ENCODE results near the gene RC3H1.
"Not testable (repeated sequence)": the region's sequence is repeated elsewhere in the genome, so short reads cannot be mapped to it uniquely, and the experiment has no call there.

Gene RC3H1

DNA sequence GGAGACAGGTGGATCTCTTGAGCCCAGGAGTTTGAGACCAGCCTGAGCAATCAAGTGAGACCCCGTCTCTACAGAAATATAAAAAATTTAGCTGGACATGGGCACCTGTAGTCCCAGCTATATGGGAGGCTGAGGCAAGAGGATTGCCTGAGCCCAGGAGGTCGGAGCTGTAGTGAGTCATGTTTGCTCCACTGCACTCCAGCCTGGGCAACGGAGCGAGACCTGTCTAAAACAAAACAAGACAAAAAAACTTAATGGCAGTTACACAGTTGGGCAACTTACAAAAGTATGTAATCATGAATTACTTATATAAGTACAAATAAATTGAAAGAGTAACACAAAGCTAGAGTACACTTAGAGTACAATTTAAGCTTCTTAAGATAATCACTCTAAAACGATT lies 25.2 kb downstream of the RC3H1 start:
- Histone ChIP-seq H3K4ac (ENCODE audit: low read depth, low read length) (peak overlapping the region; percentile 33), H2BK5ac (ENCODE audit: low read depth, low read length, poor library complexity) (no peak overlapping the region), H4K12ac (ENCODE audit: low read depth, low read length) (no peak overlapping the region), H3K23ac (ENCODE audit: low read length) (no peak overlapping the region), H3K14ac (ENCODE audit: low read length) (no peak overlapping the region), H2AFZ (ENCODE audit: insufficient read depth, low read length, poor library complexity) (no peak overlapping the region), H3K4me2 (ENCODE audit: low read length) (no peak overlapping the region), H2AK5ac (ENCODE audit: low read length) (no peak overlapping the region), H2BK120ac (ENCODE audit: insufficient read depth, low read length, poor library complexity) (no peak overlapping the region), H3K4me1 (ENCODE audit: control insufficient read depth in 1 of 2, insufficient read depth in 2 of 2, low read length in 2 of 2) (no peaks in the 10 kb centered on the region), H3K4me3 (ENCODE audit: low read depth, low read length) (no peak overlapping the region), H3K79me1 (ENCODE audit: low read length) (no peaks in the 10 kb centered on the region), H3K9me3 (ENCODE audit: insufficient read depth, low read depth, low read length) (no peaks in the 10 kb centered on the region), H4K8ac (ENCODE audit: low read depth, low read length) (no peak overlapping the region), H3K36me3 (ENCODE audit: control insufficient read depth in 1 of 2, insufficient read depth in 2 of 2, low read length in 2 of 2) (peaks cover 6 to 10% of the 10 kb centered on the region in 2 experiments), H3K9ac (ENCODE audit: low read length) (no peak overlapping the region), H3K27ac (ENCODE audit: low read depth, low read length) (no peak overlapping the region), H3K79me2 (ENCODE audit: control insufficient read depth, insufficient read depth, low read length, poor library complexity) (no peaks in the 10 kb centered on the region), H4K91ac (ENCODE audit: low read depth, low read length) (no peak overlapping the region), H2BK12ac (ENCODE audit: low read length) (no peak overlapping the region), H3K18ac (ENCODE audit: low read length) (no peak overlapping the region), H3K27me3 (ENCODE audit: insufficient read depth, low read length) (no peaks in the 10 kb centered on the region)
- WGBS (ENCODE audit: extremely low coverage, insufficient coverage, insufficient read length) = no CpG with 5 or more reads among the region's 5 CpGs
- peak; percentile 6 to 22 for DNase-seq

- Histone ChIP-seq H4K91ac (ENCODE audit: low read depth, low read length) (no peak overlapping the region), H2BK5ac (ENCODE audit: low read depth, low read length, poor library complexity) (no peak overlapping the region), H2AK5ac (ENCODE audit: low read length) (no peak overlapping the region), H4K12ac (ENCODE audit: low read depth, low read length) (no peak overlapping the region), H4K8ac (ENCODE audit: low read depth, low read length) (no peak overlapping the region), H3K36me3 (ENCODE audit: control insufficient read depth in 1 of 2, insufficient read depth in 2 of 2, low read length in 2 of 2) (peaks cover 11 to 13% of the 10 kb centered on the region in 2 experiments), H3K9me3 (ENCODE audit: insufficient read depth, low read depth, low read length) (no peaks in the 10 kb centered on the region), H3K27ac (ENCODE audit: low read depth, low read length) (no peak overlapping the region), H2AFZ (ENCODE audit: insufficient read depth, low read length, poor library complexity) (no peak overlapping the region), H3K4me1 (ENCODE audit: control insufficient read depth in 1 of 2, insufficient read depth in 2 of 2, low read length in 2 of 2) (no peaks in the 10 kb centered on the region), H2BK120ac (ENCODE audit: insufficient read depth, low read length, poor library complexity) (no peak overlapping the region), H3K27me3 (ENCODE audit: insufficient read depth, low read length) (no peaks in the 10 kb centered on the region), H3K23ac (ENCODE audit: low read length) (no peak overlapping the region), H3K4me3 (ENCODE audit: low read depth, low read length) (no peak overlapping the region), H3K4me2 (ENCODE audit: low read length) (no peak overlapping the region), H3K4ac (ENCODE audit: low read depth, low read length) (no peak overlapping the region), H3K79me1 (ENCODE audit: low read length) (no peaks in the 10 kb centered on the region), H3K79me2 (ENCODE audit: control insufficient read depth, insufficient read depth, low read length, poor library complexity) (no peaks in the 10 kb centered on the region), H3K14ac (ENCODE audit: low read length) (no peak overlapping the region), H3K9ac (ENCODE audit: low read length) (no peak overlapping the region), H2BK12ac (ENCODE audit: low read length) (no peak overlapping the region), H3K18ac (ENCODE audit: low read length) (no peak overlapping the region)
- DNase-seq = no peak
These were observed 26.7 kb downstream of the RC3H1 start for GRCh38 chr1:173995475-173995874.

DNA sequence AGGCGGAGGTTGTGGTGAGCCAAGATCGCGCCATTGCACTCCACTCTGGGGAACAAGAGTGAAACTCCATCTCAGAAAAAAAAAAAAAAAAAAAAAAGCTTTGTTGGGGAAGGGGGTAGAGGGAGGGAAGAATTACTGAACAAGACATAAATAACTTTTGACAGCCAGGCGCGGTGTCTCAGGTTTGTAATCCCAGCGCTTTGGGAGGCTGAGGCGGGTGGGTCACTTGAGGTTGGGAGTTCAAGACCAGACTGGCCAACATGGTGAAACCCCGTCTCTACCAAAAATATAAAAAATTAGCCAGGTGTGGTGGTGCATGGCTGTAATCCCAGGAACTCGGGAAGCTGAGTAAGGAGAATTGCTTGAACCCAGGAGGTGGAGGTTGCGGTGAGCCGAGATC lies 28.2 kb downstream of the RC3H1 start:
- not testable (repeated sequence) for H3K27me3 ChIP-seq (ENCODE audit: insufficient read depth, low read length); DNase-seq; H2AK5ac ChIP-seq (ENCODE audit: low read length); H2BK12ac ChIP-seq (ENCODE audit: low read length); H3K4me2 ChIP-seq (ENCODE audit: low read length); H3K9me3 ChIP-seq (ENCODE audit: insufficient read depth, low read depth, low read length); H3K23ac ChIP-seq (ENCODE audit: low read length); H3K14ac ChIP-seq (ENCODE audit: low read length); H2BK5ac ChIP-seq (ENCODE audit: low read depth, low read length, poor library complexity); H4K8ac ChIP-seq (ENCODE audit: low read depth, low read length); H3K9ac ChIP-seq (ENCODE audit: low read length); H3K79me2 ChIP-seq (ENCODE audit: control insufficient read depth, insufficient read depth, low read length, poor library complexity); H3K18ac ChIP-seq (ENCODE audit: low read length); H3K79me1 ChIP-seq (ENCODE audit: low read length); H2BK120ac ChIP-seq (ENCODE audit: insufficient read depth, low read length, poor library complexity); H2AFZ ChIP-seq (ENCODE audit: insufficient read depth, low read length, poor library complexity); H4K91ac ChIP-seq (ENCODE audit: low read depth, low read length); H3K4me1 ChIP-seq (ENCODE audit: control insufficient read depth in 1 of 2, insufficient read depth in 2 of 2, low read length in 2 of 2); H3K4me3 ChIP-seq (ENCODE audit: low read depth, low read length); H3K27ac ChIP-seq (ENCODE audit: low read depth, low read length); H3K4ac ChIP-seq (ENCODE audit: low read depth, low read length); H4K12ac ChIP-seq (ENCODE audit: low read depth, low read length)
- WGBS (ENCODE audit: extremely low coverage, insufficient coverage, insufficient read length) = no CpG with 5 or more reads among the region's 11 CpGs
- peaks cover 15 to 16% of the 10 kb centered on the region in 2 experiments for H3K36me3 ChIP-seq (ENCODE audit: control insufficient read depth in 1 of 2, insufficient read depth in 2 of 2, low read length in 2 of 2)

- no peak overlapping the region for H2BK12ac ChIP-seq (ENCODE audit: low read length)
- no peak overlapping the region for H3K14ac ChIP-seq (ENCODE audit: low read length)
These were observed 34.1 kb downstream of the RC3H1 start for GRCh38 chr1:173988068-173988467.

More at GRCh38 chr1:173988068-173988467, 34.1 kb downstream of the RC3H1 start:
- Histone ChIP-seq H3K4me1 (ENCODE audit: control insufficient read depth in 1 of 2, insufficient read depth in 2 of 2, low read length in 2 of 2) (no peaks in the 10 kb centered on the region), H2AFZ (ENCODE audit: insufficient read depth, low read length, poor library complexity) (no peak overlapping the region), H4K12ac (ENCODE audit: low read depth, low read length) (no peak overlapping the region), H4K8ac (ENCODE audit: low read depth, low read length) (no peak overlapping the region), H3K9me3 (ENCODE audit: insufficient read depth, low read depth, low read length) (no peaks in the 10 kb centered on the region), H4K91ac (ENCODE audit: low read depth, low read length) (no peak overlapping the region), H3K18ac (ENCODE audit: low read length) (no peak overlapping the region), H3K36me3 (ENCODE audit: control insufficient read depth in 1 of 2, insufficient read depth in 2 of 2, low read length in 2 of 2) (peaks cover 22% of the 10 kb centered on the region in 2 experiments), H3K79me1 (ENCODE audit: low read length) (no peaks in the 10 kb centered on the region), H3K27me3 (ENCODE audit: insufficient read depth, low read length) (no peaks in the 10 kb centered on the region), H2BK5ac (ENCODE audit: low read depth, low read length, poor library complexity) (no peak overlapping the region), H3K4me2 (ENCODE audit: low read length) (no peak overlapping the region), H2BK120ac (ENCODE audit: insufficient read depth, low read length, poor library complexity) (no peak overlapping the region), H2AK5ac (ENCODE audit: low read length) (no peak overlapping the region), H3K9ac (ENCODE audit: low read length) (no peak overlapping the region), H3K79me2 (ENCODE audit: control insufficient read depth, insufficient read depth, low read length, poor library complexity) (no peaks in the 10 kb centered on the region), H3K4ac (ENCODE audit: low read depth, low read length) (no peak overlapping the region), H3K27ac (ENCODE audit: low read depth, low read length) (no peak overlapping the region), H3K4me3 (ENCODE audit: low read depth, low read length) (no peak overlapping the region), H3K23ac (ENCODE audit: low read length) (no peak overlapping the region)
- no peak for DNase-seq
